A673 (cell line): ENCODE data around the gene PTMS. TPM values are rescaled to one million over a fixed set of nuclear protein-coding genes. Genes with fewer than 3 reads are reported as not detected.

Experiments used
- BruUV-seq: library from RNA; stranded (reverse); fragments of 400-500 nt; replicated peaks from 2 replicates; lab custom pipeline; 2021; lab: Mats Ljungman, UMichigan
- CTCF ChIA-PET: fragments of 300-600 bp; sonication (Branson Sonifier 250); formaldehyde crosslinking; loops from one replicate; lab custom pipeline; 2022; ENCODE audit warnings: antibody characterized with exemption; lab: Charles Lee
- POLR2A ChIA-PET: fragments of 300-600 bp; sonication (Branson Sonifier 250); formaldehyde crosslinking; loops from one replicate; lab custom pipeline; 2022; ENCODE audit warnings: antibody characterized with exemption; ENCODE audit not compliant: low non-redundant PET; lab: Charles Lee
- DNase-seq: peaks from one replicate; pipeline ENCODE4 v3.0.0-alpha.2; 2015; ENCODE audit warnings: low spot score
- H3K27ac ChIP-seq: fragments of 200-600 bp; sonication (generic); 2 replicates; pipeline ENCODE4 v1.5.1; 2016; ENCODE audit warnings: mixed run types, low read depth, mild to moderate bottlenecking, mixed read lengths, antibody characterized with exemption, low read length; ENCODE audit not compliant: poor library complexity, severe bottlenecking
- H3K27me3 ChIP-seq: fragments of 200-600 bp; sonication (generic); replicated peaks from 2 replicates; pipeline ENCODE4 v1.6.1; 2017; ENCODE audit warnings: mixed run types, low read depth, mild to moderate bottlenecking, mixed read lengths, antibody characterized with exemption, low read length; ENCODE audit not compliant: insufficient read depth, poor library complexity
- H3K36me3 ChIP-seq: fragments of 200-600 bp; sonication (generic); 2 replicates; pipeline ENCODE4 v1.6.1; 2016; ENCODE audit warnings: mixed run types, mild to moderate bottlenecking, mixed read lengths, antibody characterized with exemption, low read length; ENCODE audit not compliant: insufficient read depth, poor library complexity, severe bottlenecking
- H3K4me1 ChIP-seq: fragments of 200-600 bp; sonication (generic); 2 replicates; pipeline ENCODE4 v1.6.1; 2017; ENCODE audit warnings: mixed run types, mild to moderate bottlenecking, mixed read lengths, antibody characterized with exemption, low read length; ENCODE audit not compliant: insufficient read depth, poor library complexity, severe bottlenecking
- H3K4me3 ChIP-seq: fragments of 200-600 bp; sonication (generic); 2 replicates; pipeline ENCODE4 v1.5.1; 2016; ENCODE audit warnings: low read depth, mixed run types, mild to moderate bottlenecking, mixed read lengths, low read length; ENCODE audit not compliant: poor library complexity, severe bottlenecking
- H3K9me3 ChIP-seq: fragments of 200-600 bp; sonication (generic); 2 replicates; pipeline ENCODE4 v1.6.1; 2016; ENCODE audit warnings: mixed run types, low read depth, mild to moderate bottlenecking, mixed read lengths, antibody characterized with exemption, low read length; ENCODE audit not compliant: poor library complexity, severe bottlenecking
- EZH2 ChIP-seq: fragments of 200-600 bp; sonication (generic); IDR thresholded peaks from 2 replicates; pipeline ENCODE4 v1.6.1; 2017; ENCODE audit warnings: borderline replicate concordance, low read depth, mild to moderate bottlenecking, mixed read lengths, antibody characterized with exemption, low read length; ENCODE audit not compliant: poor library complexity, severe bottlenecking
- intact Hi-C: fragments of 100-400 bp; cut with micrococcal nuclease; formaldehyde crosslinking; loops from one replicate; pipeline ENCODE4 v1.10.0; 2022; ENCODE audit not compliant: unreplicated experiment
- total RNA-seq: library from RNA; stranded (reverse); gene quantifications from 2 replicates; pipeline ENCODE4 v1.2.3, GENCODE V29; 2021
- TF ChIP-seq, protein P1 (sequence below): fragments of 300-800, 200-600 bp; sonication (generic); conservative IDR thresholded peaks from 2 replicates; pipeline ENCODE4 v1.5.1; 2017; ENCODE audit warnings: low read depth, mild to moderate bottlenecking, antibody characterized with exemption, low read length, moderate library complexity, mixed read lengths

The PTMS gene
- total RNA-seq, 1 experiment from 2014 or later = 620 TPM

- Histone ChIP-seq H3K4me1 (peaks cover 29% of the 10 kb centered on the region), H3K9me3 (no peaks in the 10 kb centered on the region), H3K27ac (peak overlapping the region; percentile 29), H3K36me3 (peaks cover 28% of the 10 kb centered on the region), H3K4me3 (no peak overlapping the region), H3K27me3 (no peaks in the 10 kb centered on the region)
- ChIA-PET CTCF (no interaction called here), POLR2A (interaction anchor here (0.7 kb wide), 1 partner anchor 430 kb away, joined by 4 read pairs; no protein-coding TSS in a partner anchor)
- TF ChIP-seq, protein P1, sequence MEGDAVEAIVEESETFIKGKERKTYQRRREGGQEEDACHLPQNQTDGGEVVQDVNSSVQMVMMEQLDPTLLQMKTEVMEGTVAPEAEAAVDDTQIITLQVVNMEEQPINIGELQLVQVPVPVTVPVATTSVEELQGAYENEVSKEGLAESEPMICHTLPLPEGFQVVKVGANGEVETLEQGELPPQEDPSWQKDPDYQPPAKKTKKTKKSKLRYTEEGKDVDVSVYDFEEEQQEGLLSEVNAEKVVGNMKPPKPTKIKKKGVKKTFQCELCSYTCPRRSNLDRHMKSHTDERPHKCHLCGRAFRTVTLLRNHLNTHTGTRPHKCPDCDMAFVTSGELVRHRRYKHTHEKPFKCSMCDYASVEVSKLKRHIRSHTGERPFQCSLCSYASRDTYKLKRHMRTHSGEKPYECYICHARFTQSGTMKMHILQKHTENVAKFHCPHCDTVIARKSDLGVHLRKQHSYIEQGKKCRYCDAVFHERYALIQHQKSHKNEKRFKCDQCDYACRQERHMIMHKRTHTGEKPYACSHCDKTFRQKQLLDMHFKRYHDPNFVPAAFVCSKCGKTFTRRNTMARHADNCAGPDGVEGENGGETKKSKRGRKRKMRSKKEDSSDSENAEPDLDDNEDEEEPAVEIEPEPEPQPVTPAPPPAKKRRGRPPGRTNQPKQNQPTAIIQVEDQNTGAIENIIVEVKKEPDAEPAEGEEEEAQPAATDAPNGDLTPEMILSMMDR = no peak
- no peak for TF ChIP-seq EZH2
- no peak for DNase-seq
- intact Hi-C loops = loop anchor here (5.0 to 10.0 kb wide), 2 partner anchors 58 to 195 kb away; partner anchors contain the start of gene P3H3
- no TSS peak for BruUV-seq
Measured at GRCh38 chr12:6769666-6770065, 3.5 kb downstream of the PTMS start.

DNA sequence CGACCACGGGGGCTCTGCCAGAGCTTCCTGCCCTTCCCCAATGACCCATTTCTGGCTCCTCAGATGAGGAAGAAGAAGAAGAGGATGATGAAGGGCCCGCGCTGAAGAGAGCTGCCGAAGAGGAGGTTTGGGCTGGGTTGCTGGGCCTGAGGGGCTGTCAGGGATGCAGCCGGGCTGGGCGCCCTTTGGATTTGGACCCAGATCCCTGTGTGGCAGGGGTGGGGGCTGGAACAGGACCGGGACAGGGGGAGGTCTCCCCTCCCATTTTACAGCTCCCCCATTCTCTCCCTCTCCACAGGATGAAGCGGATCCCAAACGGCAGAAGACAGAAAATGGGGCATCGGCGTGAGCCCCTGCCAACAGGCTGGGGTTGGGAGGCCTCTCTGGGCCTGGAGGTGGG is 3.9 kb downstream of the PTMS start:
- Histone ChIP-seq H3K27ac (peak overlapping the region; percentile 40), H3K27me3 (no peaks in the 10 kb centered on the region), H3K4me3 (no peak overlapping the region), H3K9me3 (no peaks in the 10 kb centered on the region), H3K4me1 (peaks cover 25% of the 10 kb centered on the region), H3K36me3 (peaks cover 31% of the 10 kb centered on the region)
- DNase-seq = no peak
- ChIA-PET CTCF (no interaction called here), POLR2A (no interaction called here)
- intact Hi-C loops = no loop called here
- no peak for TF ChIP-seq EZH2
- TF ChIP-seq, protein P1 = no peak
- BruUV-seq = no TSS peak

GRCh38 chr12:6770600-6770999 is 4.4 kb downstream of the PTMS start:
- POLR2A ChIA-PET = no interaction called here
- H3K4me3 ChIP-seq = no peak overlapping the region
- H3K4me1 ChIP-seq = peaks cover 20% of the 10 kb centered on the region
- H3K36me3 ChIP-seq = peaks cover 36% of the 10 kb centered on the region
- DNase-seq = no peak
- peak overlapping the region; percentile 40 for H3K27ac ChIP-seq
- no TSS peak for BruUV-seq
- H3K27me3 ChIP-seq = no peaks in the 10 kb centered on the region
- CTCF ChIA-PET = no interaction called here
- no peak for TF ChIP-seq EZH2
- TF ChIP-seq, protein P1 = no peak
- intact Hi-C loops = no loop called here
- H3K9me3 ChIP-seq = no peaks in the 10 kb centered on the region
